ENCODE results near the gene ENOPH1. TPM values are rescaled to one million over a fixed set of nuclear protein-coding genes. Genes with fewer than 3 reads are reported as not detected.

Gene ENOPH1
- total and polyA plus RNA-seq, 3 experiments from 2014 or later = 42.4 to 60.7 (median 58.3) TPM

DNA sequence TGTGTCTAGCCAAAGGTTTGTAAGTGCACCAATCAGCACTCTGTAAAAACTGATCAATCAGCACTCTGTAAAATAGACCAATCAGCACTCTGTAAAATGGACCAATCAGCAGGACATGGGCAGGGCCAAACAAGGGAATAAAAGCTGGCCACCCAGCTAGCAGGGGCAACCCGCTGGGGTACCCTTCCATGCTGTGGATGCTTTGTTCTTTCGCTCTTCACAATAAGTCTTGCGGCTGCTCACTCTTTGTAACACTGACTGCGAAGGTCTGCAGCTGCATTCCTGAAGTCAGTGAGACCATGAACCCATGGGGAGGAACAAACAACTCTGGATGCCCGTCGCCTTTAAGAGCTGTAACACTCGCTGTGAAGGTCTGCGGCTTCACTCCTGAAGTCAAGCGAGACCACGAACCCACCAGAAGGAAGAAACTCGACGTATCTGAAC is 14.4 kb upstream of the ENOPH1 start:
- ChIA-PET POLR2A (interaction anchor here (0.6 to 1.8 kb wide), 2 partner anchors 13 to 79 kb away, joined by 5 to 6 read pairs; no protein-coding TSS in a partner anchor), CTCF (interaction anchor here (1.1 kb wide), 1 partner anchor 14 kb away, joined by 3 read pairs; no protein-coding TSS in a partner anchor)
- no peaks in the 10 kb centered on the region for H3K27me3 ChIP-seq (ENCODE audit: insufficient read depth, low read length, poor library complexity, severe bottlenecking)
- Mint-ChIP-seq H3K4me3 (peak overlapping the region in 4 of 7 donors; percentile 26 to 48 (median 38)), H3K27ac (peak overlapping the region in 1 of 8 donors; percentile 44), H3K9me3 (peaks cover 0 to 2% (median 0%) of the 10 kb centered on the region in 5 donors), H3K27me3 (peaks cover 10 to 33% of the 10 kb centered on the region in 2 donors), H3K4me1 (peaks cover 4 to 18% (median 10%) of the 10 kb centered on the region in 3 donors), H3K36me3 (peaks cover 0 to 9% (median 0%) of the 10 kb centered on the region in 3 donors)
- H3K36me3 ChIP-seq (ENCODE audit: insufficient read depth, low read length) = no peaks in the 10 kb centered on the region
- no peaks in the 10 kb centered on the region for H3K9me3 ChIP-seq (ENCODE audit: low read length)
- DNase-seq = no peak
- H3K4me1 ChIP-seq (ENCODE audit: insufficient read depth, low read length) = no peaks in the 10 kb centered on the region
- no peak overlapping the region for H3K27ac ChIP-seq (ENCODE audit: low read depth, low read length)
- H3K4me3 ChIP-seq (ENCODE audit: low read length) = no peak overlapping the region

DNA sequence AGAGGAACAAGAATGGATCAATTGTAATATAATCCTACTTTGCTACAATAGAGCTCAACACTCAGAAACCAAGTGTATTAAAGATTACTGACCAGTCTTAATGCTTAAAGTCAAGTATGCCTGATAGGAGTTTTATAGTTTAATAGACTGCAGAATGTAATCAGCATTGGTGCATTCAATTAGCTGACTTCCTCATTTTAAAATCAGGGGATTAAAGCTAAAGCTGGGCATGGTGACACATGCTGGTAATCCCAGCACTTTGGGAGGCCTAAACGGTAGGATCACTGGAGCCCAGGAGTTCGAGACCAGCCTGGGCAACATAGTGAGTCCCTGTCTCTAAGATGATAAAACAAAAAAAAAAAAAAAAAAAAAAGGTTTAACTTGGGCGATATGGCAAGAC is 10.9 kb upstream of the ENOPH1 start:
- H3K36me3 ChIP-seq (ENCODE audit: insufficient read depth, low read length) = peaks cover 21% of the 10 kb centered on the region
- ChIA-PET CTCF (interaction anchor here (1.0 to 2.0 kb wide), 3 partner anchors 10 to 281 kb away, joined by 3 to 9 read pairs (median 3); no protein-coding TSS in a partner anchor), POLR2A (interaction anchor here (0.9 to 2.1 kb wide), 3 partner anchors 10 to 45 kb away, joined by 3 to 7 read pairs (median 5); partner anchors contain the start of gene HNRNPD)
- H3K9me3 ChIP-seq (ENCODE audit: low read length) = no peaks in the 10 kb centered on the region
- Mint-ChIP-seq H3K4me3 (no peak overlapping the region), H3K36me3 (peaks cover 6 to 23% (median 13%) of the 10 kb centered on the region in 3 donors), H3K9me3 (peaks cover 0 to 2% (median 0%) of the 10 kb centered on the region in 5 donors), H3K27me3 (peaks cover 7 to 27% of the 10 kb centered on the region in 2 donors), H3K27ac (peak overlapping the region in 1 of 8 donors; percentile 54), H3K4me1 (peaks cover 16 to 33% (median 21%) of the 10 kb centered on the region in 3 donors)
- H3K4me1 ChIP-seq (ENCODE audit: insufficient read depth, low read length) = no peaks in the 10 kb centered on the region
- no peak overlapping the region for H3K27ac ChIP-seq (ENCODE audit: low read depth, low read length)
- no peak for DNase-seq
- H3K4me3 ChIP-seq (ENCODE audit: low read length) = no peak overlapping the region
- no peaks in the 10 kb centered on the region for H3K27me3 ChIP-seq (ENCODE audit: insufficient read depth, low read length, poor library complexity, severe bottlenecking)

DNA sequence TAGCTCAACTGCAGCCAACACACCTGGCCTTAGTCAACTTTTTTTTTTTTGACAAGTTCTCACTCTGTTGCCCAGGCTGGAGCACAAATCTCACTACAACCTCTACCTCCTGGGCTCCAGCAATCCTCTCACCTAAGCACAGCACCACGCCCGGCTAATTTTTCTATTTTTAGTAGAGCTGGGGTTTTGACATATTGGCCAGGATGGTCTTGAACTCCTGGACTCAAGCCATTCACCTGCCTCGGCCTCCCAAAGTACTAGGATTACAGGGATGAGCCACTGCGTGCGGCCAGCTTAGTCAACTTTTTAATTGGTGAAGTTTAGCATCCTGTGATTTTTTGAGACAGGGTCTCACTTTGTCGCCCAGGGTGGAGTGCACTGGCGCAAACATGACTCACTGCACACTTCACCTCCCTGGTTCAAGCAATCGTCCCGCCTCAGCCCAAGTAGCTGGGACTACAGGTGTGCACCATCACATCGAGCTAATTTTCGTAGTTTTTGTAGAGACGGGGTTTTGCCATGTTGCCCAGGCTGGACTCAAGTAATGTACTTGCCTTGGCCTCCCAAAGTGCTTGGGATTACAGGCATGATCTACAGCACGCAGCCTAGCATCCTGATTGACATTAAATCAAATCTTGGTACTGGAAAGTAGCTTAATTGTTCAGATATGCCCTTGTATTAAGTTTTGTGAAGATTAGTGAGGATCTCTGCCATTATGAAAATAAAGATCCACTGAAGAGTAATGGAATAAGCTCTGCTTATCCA is 8.4 kb upstream of the ENOPH1 start:
- Mint-ChIP-seq H3K4me3 (no peak overlapping the region), H3K4me1 (peaks cover 28 to 46% (median 40%) of the 10 kb centered on the region in 3 donors), H3K36me3 (peaks cover 12 to 49% (median 26%) of the 10 kb centered on the region in 3 donors), H3K27me3 (peaks cover 2 to 10% of the 10 kb centered on the region in 2 donors), H3K27ac (peak overlapping the region in 4 of 8 donors; percentile 1 to 97 (median 26)), H3K9me3 (no peaks in the 10 kb centered on the region)
- no peaks in the 10 kb centered on the region for H3K9me3 ChIP-seq (ENCODE audit: low read length)
- no peak overlapping the region for H3K4me3 ChIP-seq (ENCODE audit: low read length)
- H3K4me1 ChIP-seq (ENCODE audit: insufficient read depth, low read length) = peaks cover 17% of the 10 kb centered on the region
- CTCF ChIA-PET = no interaction called here
- H3K27ac ChIP-seq (ENCODE audit: low read depth, low read length) = no peak overlapping the region
- POLR2A ChIA-PET = interaction anchor here (1.6 kb wide), 1 partner anchor 48 kb away, joined by 5 read pairs; the partner anchor contains the start of gene HNRNPD
- H3K27me3 ChIP-seq (ENCODE audit: insufficient read depth, low read length, poor library complexity, severe bottlenecking) = no peaks in the 10 kb centered on the region
- H3K36me3 ChIP-seq (ENCODE audit: insufficient read depth, low read length) = peaks cover 45% of the 10 kb centered on the region
- DNase-seq = no peak

DNA sequence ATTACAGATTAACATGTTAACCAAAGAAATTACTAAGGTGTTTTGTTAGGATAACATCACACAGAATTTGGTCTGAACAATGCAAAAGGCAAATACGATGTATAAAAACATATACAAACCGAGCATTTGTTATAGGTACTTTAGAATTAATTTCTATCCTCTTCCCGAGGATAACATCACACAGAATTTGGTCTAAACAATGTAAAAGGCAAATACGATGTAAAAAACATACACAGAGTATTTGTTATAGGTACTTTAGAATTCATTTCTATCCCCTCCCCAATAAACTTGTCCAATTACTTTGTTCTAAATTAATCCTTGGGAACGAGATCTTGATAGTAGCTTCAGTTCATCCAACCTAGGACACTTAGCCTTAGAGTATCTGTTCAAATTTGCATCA is 7.8 kb upstream of the ENOPH1 start:
- peaks cover 24% of the 10 kb centered on the region for H3K4me1 ChIP-seq (ENCODE audit: insufficient read depth, low read length)
- Mint-ChIP-seq H3K4me1 (peaks cover 35 to 53% (median 47%) of the 10 kb centered on the region in 3 donors), H3K9me3 (no peaks in the 10 kb centered on the region), H3K27ac (peak overlapping the region in 3 of 8 donors; percentile 1 to 97 (median 8)), H3K27me3 (peaks cover 0 to 6% of the 10 kb centered on the region in 2 donors), H3K4me3 (no peak overlapping the region), H3K36me3 (peaks cover 12 to 54% (median 30%) of the 10 kb centered on the region in 3 donors)
- H3K4me3 ChIP-seq (ENCODE audit: low read length) = no peak overlapping the region
- no peaks in the 10 kb centered on the region for H3K9me3 ChIP-seq (ENCODE audit: low read length)
- DNase-seq = no peak
- ChIA-PET CTCF (no interaction called here), POLR2A (interaction anchor here (1.6 kb wide), 1 partner anchor 49 kb away, joined by 5 read pairs; the partner anchor contains the start of gene HNRNPD)
- H3K27me3 ChIP-seq (ENCODE audit: insufficient read depth, low read length, poor library complexity, severe bottlenecking) = no peaks in the 10 kb centered on the region
- no peak overlapping the region for H3K27ac ChIP-seq (ENCODE audit: low read depth, low read length)
- peaks cover 49% of the 10 kb centered on the region for H3K36me3 ChIP-seq (ENCODE audit: insufficient read depth, low read length)

DNA sequence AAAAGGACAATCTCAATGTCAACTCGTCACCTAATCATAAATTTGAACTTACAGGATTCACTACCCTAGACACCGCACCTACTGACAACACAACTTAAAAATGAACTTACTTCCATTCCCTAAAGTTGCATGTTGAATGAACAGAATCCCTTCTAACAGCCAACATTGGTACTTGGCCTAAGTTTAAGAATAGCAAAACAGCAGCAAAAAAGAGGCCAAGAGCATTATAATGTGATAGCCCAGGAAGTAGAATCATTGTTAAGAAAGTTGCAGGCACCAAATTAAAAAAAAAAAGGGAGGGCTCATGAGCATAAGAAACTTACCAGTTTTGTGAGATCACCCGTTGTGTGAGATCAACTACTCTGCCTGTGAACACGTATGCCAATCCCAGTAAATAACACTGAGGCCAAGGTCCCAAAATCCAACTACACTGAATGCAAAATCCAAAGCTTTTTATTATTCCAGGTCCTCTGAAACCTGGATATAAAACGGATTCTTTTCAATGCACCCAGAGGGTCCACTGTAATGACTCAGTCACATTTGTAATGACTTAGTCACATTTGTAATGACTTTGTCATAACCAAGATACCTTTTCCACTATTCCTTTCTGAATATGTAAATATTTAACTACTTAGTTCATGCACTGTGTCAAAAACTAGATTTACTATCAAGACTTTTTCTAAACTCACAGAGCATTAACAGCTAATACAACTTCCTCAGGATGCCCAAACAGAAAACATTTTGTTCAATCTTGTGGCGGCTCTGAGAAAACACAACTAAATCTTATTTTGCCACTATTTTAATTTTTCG is 6.9 kb upstream of the ENOPH1 start:
- ChIA-PET POLR2A (no interaction called here), CTCF (no interaction called here)
- Histone ChIP-seq H3K4me1 (ENCODE audit: insufficient read depth, low read length) (peaks cover 32% of the 10 kb centered on the region), H3K4me3 (ENCODE audit: low read length) (no peak overlapping the region), H3K9me3 (ENCODE audit: low read length) (no peaks in the 10 kb centered on the region), H3K27ac (ENCODE audit: low read depth, low read length) (no peak overlapping the region), H3K36me3 (ENCODE audit: insufficient read depth, low read length) (peaks cover 49% of the 10 kb centered on the region), H3K27me3 (ENCODE audit: insufficient read depth, low read length, poor library complexity, severe bottlenecking) (no peaks in the 10 kb centered on the region)
- Mint-ChIP-seq H3K4me1 (peaks cover 43 to 61% (median 55%) of the 10 kb centered on the region in 3 donors), H3K27ac (peak overlapping the region in 4 of 8 donors; percentile 8 to 97 (median 52)), H3K36me3 (peaks cover 12 to 61% (median 34%) of the 10 kb centered on the region in 3 donors), H3K9me3 (no peaks in the 10 kb centered on the region), H3K4me3 (peak overlapping the region in 1 of 7 donors; percentile 17), H3K27me3 (no peaks in the 10 kb centered on the region)
- no peak for DNase-seq

DNA sequence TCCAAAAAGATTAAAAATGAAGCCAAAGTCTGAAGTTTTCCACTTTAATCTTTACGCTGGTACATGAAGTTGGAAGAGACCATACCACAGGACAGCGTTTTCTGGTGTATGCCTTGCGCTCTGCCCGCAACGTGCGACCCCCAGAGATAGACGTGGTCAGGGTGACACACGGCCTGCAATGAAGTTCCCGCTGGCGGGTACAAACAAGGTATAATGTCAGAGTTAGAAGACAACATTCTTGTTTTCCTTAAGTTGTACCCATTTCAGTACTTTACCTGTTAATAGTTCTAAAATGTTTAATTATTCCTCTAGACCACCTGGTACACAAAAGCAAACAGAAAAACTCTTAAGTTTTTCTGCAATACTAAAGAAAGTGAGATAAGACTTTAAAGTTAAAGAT is 4.9 kb upstream of the ENOPH1 start:
- H3K27ac Mint-ChIP-seq = peak overlapping the region in 2 of 8 donors; percentile 75 to 97
- Histone ChIP-seq H3K27ac (ENCODE audit: low read depth, low read length) (no peak overlapping the region), H3K27me3 (ENCODE audit: insufficient read depth, low read length, poor library complexity, severe bottlenecking) (no peaks in the 10 kb centered on the region), H3K4me3 (ENCODE audit: low read length) (no peak overlapping the region), H3K9me3 (ENCODE audit: low read length) (no peaks in the 10 kb centered on the region), H3K4me1 (ENCODE audit: insufficient read depth, low read length) (peaks cover 33% of the 10 kb centered on the region), H3K36me3 (ENCODE audit: insufficient read depth, low read length) (peaks cover 49% of the 10 kb centered on the region)
- CTCF ChIA-PET = no interaction called here
- peaks cover 0 to 2% (median 0%) of the 10 kb centered on the region in 5 donors for H3K9me3 Mint-ChIP-seq
- POLR2A ChIA-PET = no interaction called here
- peaks cover 0 to 4% of the 10 kb centered on the region in 2 donors for H3K27me3 Mint-ChIP-seq
- H3K4me3 Mint-ChIP-seq = peak overlapping the region in 1 of 7 donors; percentile 67
- H3K4me1 Mint-ChIP-seq = peaks cover 47 to 64% (median 62%) of the 10 kb centered on the region in 3 donors
- peaks cover 12 to 78% (median 36%) of the 10 kb centered on the region in 3 donors for H3K36me3 Mint-ChIP-seq
- no peak for DNase-seq

DNA sequence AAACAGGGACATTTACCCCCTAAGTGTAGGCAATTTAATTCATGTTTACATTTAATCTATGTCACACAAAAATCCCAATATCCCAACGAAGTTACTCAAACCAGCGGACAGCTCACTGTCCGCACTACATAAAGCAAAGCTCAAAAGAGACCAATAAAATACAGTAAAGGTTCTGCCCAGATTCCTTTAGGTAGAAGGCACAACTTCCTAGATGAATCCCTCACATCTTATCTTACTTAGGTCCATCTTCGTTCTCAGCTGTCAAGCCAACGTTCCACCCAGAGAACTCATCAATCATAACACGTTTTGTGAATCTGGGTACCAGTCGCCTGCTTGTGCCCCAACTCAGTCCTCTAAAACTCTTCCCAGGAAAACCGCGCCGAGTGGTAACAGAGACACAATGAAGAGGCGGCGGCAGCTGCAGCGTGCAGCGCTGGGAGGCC is 1.8 kb upstream of the ENOPH1 start:
- DNase-seq = no peak
- Histone ChIP-seq H3K36me3 (ENCODE audit: insufficient read depth, low read length) (peaks cover 37% of the 10 kb centered on the region), H3K9me3 (ENCODE audit: low read length) (no peaks in the 10 kb centered on the region), H3K4me1 (ENCODE audit: insufficient read depth, low read length) (peaks cover 43% of the 10 kb centered on the region), H3K27ac (ENCODE audit: low read depth, low read length) (peak overlapping the region; percentile 99), H3K27me3 (ENCODE audit: insufficient read depth, low read length, poor library complexity, severe bottlenecking) (no peaks in the 10 kb centered on the region), H3K4me3 (ENCODE audit: low read length) (peak overlapping the region; percentile 97)
- H3K36me3 Mint-ChIP-seq = peaks cover 12 to 77% (median 31%) of the 10 kb centered on the region in 3 donors
- peaks cover 63 to 81% (median 76%) of the 10 kb centered on the region in 3 donors for H3K4me1 Mint-ChIP-seq
- peak overlapping the region; percentile 96 to 100 (median 100) for H3K4me3 Mint-ChIP-seq
- ChIA-PET POLR2A (interaction anchor here (1.1 to 5.5 kb wide), 14 partner anchors 9 to 1027 kb away, joined by 3 to 102 read pairs (median 6); partner anchors contain the start of genes COPS4, HELQ, HNRNPD and MRPS18C), CTCF (interaction anchor here (0.6 to 2.7 kb wide), 21 partner anchors 9 to 956 kb away, joined by 3 to 31 read pairs (median 4); partner anchors contain the start of genes HNRNPD, RASGEF1B and SCD5)
- H3K27ac Mint-ChIP-seq = peak overlapping the region; percentile 83 to 100 (median 97)
- peaks cover 0 to 2% (median 0%) of the 10 kb centered on the region in 5 donors for H3K9me3 Mint-ChIP-seq
- peaks cover 0 to 4% of the 10 kb centered on the region in 2 donors for H3K27me3 Mint-ChIP-seq
